H1 (cell line): ENCODE data around the gene PROZ.

Experiments used
- CHD1 ChIP-seq: IDR thresholded peaks from 2 replicates; pipeline ENCODE4 v1.6.1; 2012; ENCODE audit warnings: low read depth, low read length, improper control_type of control experiment
- CTCF ChIP-seq, 3 experiments: IDR thresholded peaks; 1 replicate in 2 of 3; 2 replicates in 1 of 3; pipeline versions ENCODE4 v1.5.1 to v1.6.1; 2011; ENCODE audit warnings: low read length in 3 of 3, mild to moderate bottlenecking in 3 of 3, inconsistent platforms in 2 of 3, low read depth in 1 of 3, moderate library complexity in 1 of 3; ENCODE audit not compliant: insufficient read depth in 1 of 3; ENCODE audit errors: control extremely low read depth in 1 of 3
- EP300 ChIP-seq, 2 experiments: IDR thresholded peaks; 1 replicate in 1 of 2; 2 replicates in 1 of 2; pipeline ENCODE4 v1.6.1; 2011 to 2012; ENCODE audit warnings: low read depth in 2 of 2, low read length in 2 of 2, mild to moderate bottlenecking in 2 of 2, borderline replicate concordance in 1 of 2, inconsistent platforms in 1 of 2, moderate library complexity in 1 of 2
- EZH2 ChIP-seq: fragments of 200-600 bp; sonication (generic); IDR thresholded peaks from 2 replicates; pipeline ENCODE4 v1.7.1; 2012; ENCODE audit warnings: low read depth, mild to moderate bottlenecking, moderate library complexity, low read length, inconsistent platforms; ENCODE audit not compliant: severe bottlenecking
- GTF2F1 ChIP-seq: IDR thresholded peaks from 2 replicates; pipeline ENCODE4 v1.6.1; 2012; ENCODE audit warnings: low read depth, low read length, improper control_type of control experiment, borderline replicate concordance
- JUND ChIP-seq: IDR thresholded peaks from 2 replicates; pipeline ENCODE4 v1.6.1; 2011; ENCODE audit warnings: mild to moderate bottlenecking, improper control_type of control experiment, low read length
- POLR2A ChIP-seq, 2 experiments: IDR thresholded peaks; 1 replicate in 1 of 2; 2 replicates in 1 of 2; pipeline ENCODE4 v1.6.1; 2011; ENCODE audit warnings: low read depth in 2 of 2, low read length in 2 of 2, mild to moderate bottlenecking in 2 of 2; ENCODE audit errors: control extremely low read depth in 1 of 2
- POLR2AphosphoS5 ChIP-seq: IDR thresholded peaks from 2 replicates; pipeline ENCODE4 v1.6.1; 2011; ENCODE audit warnings: low read depth, low read length
- RAD21 ChIP-seq, 2 experiments: IDR thresholded peaks in 1 of 2; conservative IDR thresholded peaks in 1 of 2; 2 replicates each; pipeline ENCODE4 v1.6.1; 2011; ENCODE audit warnings: low read depth in 2 of 2, low read length in 2 of 2, improper control_type of control experiment in 1 of 2, inconsistent platforms in 1 of 2, mild to moderate bottlenecking in 1 of 2, moderate library complexity in 1 of 2
- RXRA ChIP-seq: IDR thresholded peaks from 2 replicates; pipeline ENCODE4 v1.6.1; 2011; ENCODE audit warnings: low read depth, mild to moderate bottlenecking, low read length, moderate library complexity; ENCODE audit not compliant: insufficient read depth
- SIN3A ChIP-seq, 2 experiments: IDR thresholded peaks in 1 of 2; conservative IDR thresholded peaks in 1 of 2; 2 replicates each; pipeline ENCODE4 v1.6.1; 2011 to 2012; ENCODE audit warnings: low read length in 2 of 2, improper control_type of control experiment in 1 of 2, low read depth in 1 of 2, mild to moderate bottlenecking in 1 of 2
- TAF1 ChIP-seq: IDR thresholded peaks from 2 replicates; pipeline ENCODE4 v1.6.1; 2011; ENCODE audit warnings: mild to moderate bottlenecking, low read depth, low read length
- USF2 ChIP-seq: IDR thresholded peaks from 2 replicates; pipeline ENCODE4 v1.6.1; 2011; ENCODE audit warnings: low read length, improper control_type of control experiment

- TF ChIP-seq SIN3A (conservative IDR thresholded peaks at IDR 0.05 in 1 of 2, IDR thresholded peaks at IDR 0.05 in 1 of 2; ENCODE audit: low read depth in 1 of 2, low read length in 2 of 2) (no peak), CHD1 (no peak), CTCF (IDR thresholded peaks at IDR 0.05; ENCODE audit: control extremely low read depth in 1 of 3, insufficient read depth in 1 of 3, low read depth in 1 of 3, low read length in 3 of 3) (no peak), EP300 (IDR thresholded peaks at IDR 0.05; ENCODE audit: borderline replicate concordance in 1 of 2, low read depth in 2 of 2, low read length in 2 of 2) (no peak), JUND (no peak), TAF1 (no peak), POLR2A (IDR thresholded peaks at IDR 0.05; ENCODE audit: control extremely low read depth in 1 of 2, low read depth in 2 of 2, low read length in 2 of 2) (no peak), GTF2F1 (no peak), RXRA (no peak), POLR2AphosphoS5 (no peak), EZH2 (no peak), USF2 (no peak), RAD21 (IDR thresholded peaks at IDR 0.05 in 1 of 2, conservative IDR thresholded peaks at IDR 0.05 in 1 of 2; ENCODE audit: low read depth in 2 of 2, low read length in 2 of 2) (no peak)
These were observed 38.7 kb downstream of the PROZ start for GRCh38 chr13:113196970-113197737.
